HFFc6 (cell line): Measurements from ENCODE around the gene RBM15B. TPM values are rescaled to one million over a fixed set of nuclear protein-coding genes. Genes with fewer than 3 reads are reported as not detected.

ENCODE experiments used
- DNase-seq: peaks from one replicate; pipeline ENCODE4 v3.0.0-alpha.2; 2018
- H3K27ac Mint-ChIP-seq: 2 replicates; pipeline ENCODE4 v1.8.0; 2020; ENCODE audit warnings: mild to moderate bottlenecking, mixed read lengths
- H3K27me3 Mint-ChIP-seq: 2 replicates; pipeline ENCODE4 v1.8.0; 2021; ENCODE audit warnings: mild to moderate bottlenecking, moderate library complexity, mixed read lengths; ENCODE audit not compliant: insufficient read depth
- H3K36me3 Mint-ChIP-seq: 2 replicates; pipeline ENCODE4 v1.8.0; 2021; ENCODE audit warnings: low read depth, mixed read lengths
- H3K4me1 Mint-ChIP-seq: 2 replicates; pipeline ENCODE4 v1.8.0; 2020; ENCODE audit warnings: low read depth, mixed read lengths
- H3K4me3 Mint-ChIP-seq: 2 replicates; pipeline ENCODE4 v1.8.0; 2020; ENCODE audit warnings: mild to moderate bottlenecking, moderate library complexity, mixed read lengths
- H3K9me3 Mint-ChIP-seq: 2 replicates; pipeline ENCODE4 v1.8.0; 2020; ENCODE audit warnings: mild to moderate bottlenecking, mixed read lengths
- CTCF ChIP-seq: fragments of 200-600 bp; sonication (generic); IDR thresholded peaks from 2 replicates; pipeline ENCODE4 v1.5.0; 2021; ENCODE audit warnings: antibody characterized with exemption, mild to moderate bottlenecking
- total RNA-seq, 6 experiments: library from RNA; stranded (reverse); fragmentation: NEBNext Ultra II Directional; extraction: Animal tissue kit (Norgen Biotek cat#: 25700); gene quantifications; 2 replicates in 1 of 6; 3 replicates in 5 of 6; pipeline ENCODE4 v1.2.3, GENCODE V29; 2021

The RBM15B gene
- total RNA-seq, 6 experiments from 2014 or later, result 25.8 to 30.6 (median 29.2) TPM

DNA sequence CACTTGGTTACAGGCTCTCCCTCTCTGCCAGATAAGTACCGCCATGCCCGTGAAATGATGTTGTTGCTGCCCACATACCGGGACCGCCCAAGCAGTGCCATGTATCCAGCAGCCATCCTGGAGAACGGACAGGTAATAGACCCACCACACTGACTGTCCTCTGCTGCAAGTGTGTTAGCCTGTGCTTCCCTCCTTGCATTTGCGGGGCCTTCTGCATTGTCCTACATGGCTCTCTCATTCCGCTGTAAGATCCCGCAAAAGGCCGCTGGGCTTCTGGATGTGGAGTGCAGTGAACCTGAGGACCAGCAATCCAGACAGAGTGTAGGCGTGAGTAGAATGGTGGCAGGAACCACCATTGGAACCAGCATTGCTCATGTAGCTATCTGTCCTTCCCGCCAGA is 16.6 kb upstream of the RBM15B start:
- H3K36me3 Mint-ChIP-seq, result no peaks in the 10 kb centered on the region
- H3K4me3 Mint-ChIP-seq, result no peak overlapping the region
- H3K27me3 Mint-ChIP-seq, result peaks cover 12% of the 10 kb centered on the region
- no peaks in the 10 kb centered on the region for H3K4me1 Mint-ChIP-seq
- no peak for TF ChIP-seq CTCF
- no peak overlapping the region for H3K27ac Mint-ChIP-seq
- DNase-seq, result no peak
- H3K9me3 Mint-ChIP-seq, result no peaks in the 10 kb centered on the region

DNA sequence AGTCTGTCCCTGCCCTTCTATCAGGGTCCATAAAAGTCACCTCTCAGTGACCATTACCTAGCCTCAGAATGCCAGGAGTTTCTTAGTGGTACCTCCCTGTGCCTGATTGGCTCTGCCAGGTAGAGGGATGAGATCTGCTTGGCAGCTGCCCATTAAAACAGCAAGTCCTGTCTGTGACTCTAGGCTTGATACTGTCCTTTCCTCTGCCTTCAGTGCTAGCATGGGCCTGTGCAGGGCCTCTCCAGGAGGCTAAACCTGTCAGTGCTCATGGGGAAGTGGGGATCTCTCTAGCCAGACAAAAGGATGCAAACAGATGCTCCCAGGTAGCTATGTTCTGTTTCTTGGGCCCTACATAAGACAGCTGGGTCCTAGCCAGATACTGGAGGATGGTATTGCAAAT is 15.9 kb upstream of the RBM15B start:
- H3K36me3 Mint-ChIP-seq, result no peaks in the 10 kb centered on the region

GRCh38 chr3:51375571-51375970 is 15.5 kb upstream of the RBM15B start:
- no peak for DNase-seq
- Mint-ChIP-seq H3K27me3 (peaks cover 10% of the 10 kb centered on the region), H3K4me3 (no peak overlapping the region), H3K27ac (no peak overlapping the region), H3K36me3 (no peaks in the 10 kb centered on the region), H3K4me1 (no peaks in the 10 kb centered on the region), H3K9me3 (no peaks in the 10 kb centered on the region)
- no peak for TF ChIP-seq CTCF

More for the DNA sequence above, 15.9 kb upstream of the RBM15B start:
- peaks cover 10% of the 10 kb centered on the region for H3K27me3 Mint-ChIP-seq
- no peaks in the 10 kb centered on the region for H3K9me3 Mint-ChIP-seq
- H3K4me1 Mint-ChIP-seq, result no peaks in the 10 kb centered on the region
- H3K4me3 Mint-ChIP-seq, result no peak overlapping the region
- no peak for TF ChIP-seq CTCF
- DNase-seq, result no peak
- H3K27ac Mint-ChIP-seq, result no peak overlapping the region

GRCh38 chr3:51378065-51378464 is 13.0 kb upstream of the RBM15B start:
- H3K4me3 Mint-ChIP-seq, result no peak overlapping the region
- H3K4me1 Mint-ChIP-seq, result peaks cover under 1% of the 10 kb centered on the region; the same call in 1 of the 2 replicates
- no peak for TF ChIP-seq CTCF
- no peak overlapping the region for H3K27ac Mint-ChIP-seq
- H3K9me3 Mint-ChIP-seq, result no peaks in the 10 kb centered on the region
- no peak for DNase-seq
- peaks cover 6% of the 10 kb centered on the region for H3K27me3 Mint-ChIP-seq
- H3K36me3 Mint-ChIP-seq, result no peaks in the 10 kb centered on the region

GRCh38 chr3:51378726-51379125 is 12.4 kb upstream of the RBM15B start:
- no peak overlapping the region for H3K27ac Mint-ChIP-seq
- H3K27me3 Mint-ChIP-seq, result peaks cover 6% of the 10 kb centered on the region
- no peak for TF ChIP-seq CTCF
- peaks cover 7% of the 10 kb centered on the region for H3K4me1 Mint-ChIP-seq
- H3K4me3 Mint-ChIP-seq, result no peak overlapping the region
- H3K9me3 Mint-ChIP-seq, result no peaks in the 10 kb centered on the region
- peaks cover 5% of the 10 kb centered on the region for H3K36me3 Mint-ChIP-seq
- no peak for DNase-seq

GRCh38 chr3:51379301-51379700 is 11.8 kb upstream of the RBM15B start:
- TF ChIP-seq CTCF, result no peak
- no peak overlapping the region for H3K27ac Mint-ChIP-seq
- H3K9me3 Mint-ChIP-seq, result no peaks in the 10 kb centered on the region
- peaks cover 13% of the 10 kb centered on the region for H3K4me1 Mint-ChIP-seq
- H3K27me3 Mint-ChIP-seq, result peaks cover 6% of the 10 kb centered on the region
- H3K36me3 Mint-ChIP-seq, result peaks cover 10% of the 10 kb centered on the region
- H3K4me3 Mint-ChIP-seq, result no peak overlapping the region
- no peak for DNase-seq
